ENCODE data around the gene NAV2.

DNA sequence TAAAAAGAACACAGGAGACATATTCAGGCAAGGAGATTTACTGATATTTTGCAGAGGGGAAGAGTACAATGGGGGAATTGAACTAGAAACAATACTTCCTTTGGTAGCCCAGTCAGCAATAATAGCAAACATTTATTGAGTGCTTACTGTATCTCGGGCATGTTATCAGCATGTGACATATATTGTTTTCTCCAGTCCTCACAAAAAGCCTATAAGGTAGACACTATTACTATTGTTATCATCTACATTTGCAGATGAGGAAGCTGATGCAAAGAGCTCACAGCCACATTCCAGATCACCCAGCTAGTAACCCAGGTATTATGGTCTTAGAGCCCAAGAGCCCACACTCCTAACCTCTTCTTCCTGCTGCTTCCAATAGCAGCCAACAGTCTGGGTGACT lies 27.9 kb downstream of the NAV2 start:
- TF ChIP-seq POLR2A (IDR thresholded peaks at IDR 0.05; ENCODE audit: extremely low read depth, insufficient read length) (no peak), MYC (IDR thresholded peaks at IDR 0.05; ENCODE audit: low read depth, low read length) (no peak)
- TF ChIP-seq, protein P1, sequence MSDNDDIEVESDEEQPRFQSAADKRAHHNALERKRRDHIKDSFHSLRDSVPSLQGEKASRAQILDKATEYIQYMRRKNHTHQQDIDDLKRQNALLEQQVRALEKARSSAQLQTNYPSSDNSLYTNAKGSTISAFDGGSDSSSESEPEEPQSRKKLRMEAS (IDR thresholded peaks at IDR 0.05; ENCODE audit: low read depth, low read length) = no peak
- TF ChIP-seq, protein P2, sequence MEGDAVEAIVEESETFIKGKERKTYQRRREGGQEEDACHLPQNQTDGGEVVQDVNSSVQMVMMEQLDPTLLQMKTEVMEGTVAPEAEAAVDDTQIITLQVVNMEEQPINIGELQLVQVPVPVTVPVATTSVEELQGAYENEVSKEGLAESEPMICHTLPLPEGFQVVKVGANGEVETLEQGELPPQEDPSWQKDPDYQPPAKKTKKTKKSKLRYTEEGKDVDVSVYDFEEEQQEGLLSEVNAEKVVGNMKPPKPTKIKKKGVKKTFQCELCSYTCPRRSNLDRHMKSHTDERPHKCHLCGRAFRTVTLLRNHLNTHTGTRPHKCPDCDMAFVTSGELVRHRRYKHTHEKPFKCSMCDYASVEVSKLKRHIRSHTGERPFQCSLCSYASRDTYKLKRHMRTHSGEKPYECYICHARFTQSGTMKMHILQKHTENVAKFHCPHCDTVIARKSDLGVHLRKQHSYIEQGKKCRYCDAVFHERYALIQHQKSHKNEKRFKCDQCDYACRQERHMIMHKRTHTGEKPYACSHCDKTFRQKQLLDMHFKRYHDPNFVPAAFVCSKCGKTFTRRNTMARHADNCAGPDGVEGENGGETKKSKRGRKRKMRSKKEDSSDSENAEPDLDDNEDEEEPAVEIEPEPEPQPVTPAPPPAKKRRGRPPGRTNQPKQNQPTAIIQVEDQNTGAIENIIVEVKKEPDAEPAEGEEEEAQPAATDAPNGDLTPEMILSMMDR (IDR thresholded peaks at IDR 0.05; ENCODE audit: low read depth, low read length) = no peak

Measured in NB4 (cell line).